Activated effector memory CD4-positive, alpha-beta T cell treated with Interleukin-2 at 50 U/mL for 16 hours (primary cell): ENCODE results near the gene COL4A4.
"Not testable (repeated sequence)": the region's sequence is repeated elsewhere in the genome, so short reads cannot be mapped to it uniquely, and the experiment has no call there.

Experiments used
- DNase-seq: peaks from one replicate; pipeline ENCODE4 v3.0.0-alpha.2; 2020

COL4A4 gene

GRCh38 chr2:227163998-227164762 is at the start of gene COL4A4, which contains the start of gene COL4A3:
Gene COL4A4 (minus strand): TSS chr2:227164205. CDS start chr2:227147483, 16,722 bp downstream.
Gene COL4A3 (plus strand): TSS chr2:227164624. CDS start chr2:227164727, 103 bp downstream.
- no peak for DNase-seq

- DNase-seq = no peak
Measured at GRCh38 chr2:227207573-227207972, 43.6 kb upstream of the COL4A4 start.

DNA sequence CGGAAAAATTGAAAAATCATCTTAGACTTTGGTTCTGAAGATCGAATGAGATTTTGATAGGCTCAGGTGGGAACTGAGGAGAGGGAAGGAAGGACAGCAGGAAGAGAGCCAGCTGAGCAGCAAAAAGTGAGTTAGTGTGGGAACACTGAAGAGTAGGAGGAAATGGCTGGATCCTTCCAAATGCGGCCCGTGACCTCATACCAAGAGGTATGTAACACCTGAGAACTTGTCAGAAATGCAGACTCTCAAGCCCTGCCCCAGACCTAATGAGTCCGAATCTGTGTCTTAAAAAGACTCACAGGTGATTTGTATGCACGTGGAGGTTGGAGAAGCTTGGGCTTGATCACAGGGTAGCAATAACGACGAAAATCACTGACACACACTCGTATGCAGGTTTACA is 42.4 kb upstream of the COL4A4 start:
- no peak for DNase-seq

- no peak for DNase-seq
Measured at GRCh38 chr2:227205701-227206100, 41.7 kb upstream of the COL4A4 start.

DNA sequence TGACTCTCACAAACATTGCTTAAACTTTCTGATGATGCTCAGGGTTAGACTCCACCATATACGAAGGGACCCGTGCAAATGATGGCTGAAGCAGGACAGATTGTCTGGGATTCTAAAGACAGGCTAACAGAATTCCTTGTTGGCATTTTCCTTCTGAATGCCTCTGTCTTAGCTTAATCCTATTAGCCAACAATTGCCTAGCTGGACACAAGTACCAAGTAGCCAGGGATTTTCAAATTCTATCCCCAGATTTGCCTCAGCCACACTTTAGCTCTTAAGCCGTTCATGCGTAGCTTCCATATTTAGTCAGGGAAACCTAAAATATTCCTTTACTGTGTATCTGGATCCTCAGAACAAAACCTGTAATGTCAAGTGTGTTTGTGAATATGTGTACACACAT is 40.4 kb upstream of the COL4A4 start:
- no peak for DNase-seq

DNA sequence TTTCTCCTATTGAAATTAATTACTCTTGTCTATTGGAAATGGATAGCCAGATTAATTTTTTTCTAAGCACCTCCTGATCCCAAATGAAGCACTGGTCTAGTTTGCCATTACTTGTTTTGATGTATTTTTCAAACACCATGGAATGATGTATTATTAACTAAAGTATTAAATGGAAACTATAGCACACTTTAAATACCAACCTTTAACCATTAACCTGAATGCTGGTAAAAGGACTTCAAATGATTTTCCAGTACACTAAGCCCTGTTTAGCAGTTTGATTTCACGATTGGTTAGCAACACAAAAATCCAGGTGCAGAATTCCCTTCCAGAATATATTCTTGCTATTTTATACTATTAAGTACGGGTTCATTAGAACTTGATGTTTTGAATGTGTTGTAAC is 37.8 kb upstream of the COL4A4 start:
- no peak for DNase-seq

DNA sequence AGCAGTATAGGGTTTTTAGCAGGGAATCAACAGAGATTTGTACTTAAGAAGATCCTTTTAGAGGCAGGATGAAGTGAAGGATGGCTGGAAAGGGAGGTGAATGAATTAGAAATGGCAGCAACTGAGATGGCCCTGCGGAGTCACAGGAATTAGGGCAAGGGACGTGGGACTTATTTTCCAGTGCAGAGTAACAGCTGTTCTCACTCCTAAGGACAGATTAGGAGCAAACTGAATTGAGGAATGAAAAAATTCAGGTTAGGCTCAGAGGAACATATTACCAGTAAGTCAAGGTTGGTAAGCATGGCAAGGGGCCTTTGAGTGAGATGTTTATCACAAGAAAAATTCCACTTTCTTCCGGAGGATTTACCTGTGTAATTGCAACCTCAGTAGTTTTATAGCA is 34.9 kb upstream of the COL4A4 start:
- no peak for DNase-seq

- DNase-seq = no peak
Measured at GRCh38 chr2:227194219-227194618, 30.2 kb upstream of the COL4A4 start.

GRCh38 chr2:227192491-227192890 is 28.5 kb upstream of the COL4A4 start:
- DNase-seq = no peak

DNA sequence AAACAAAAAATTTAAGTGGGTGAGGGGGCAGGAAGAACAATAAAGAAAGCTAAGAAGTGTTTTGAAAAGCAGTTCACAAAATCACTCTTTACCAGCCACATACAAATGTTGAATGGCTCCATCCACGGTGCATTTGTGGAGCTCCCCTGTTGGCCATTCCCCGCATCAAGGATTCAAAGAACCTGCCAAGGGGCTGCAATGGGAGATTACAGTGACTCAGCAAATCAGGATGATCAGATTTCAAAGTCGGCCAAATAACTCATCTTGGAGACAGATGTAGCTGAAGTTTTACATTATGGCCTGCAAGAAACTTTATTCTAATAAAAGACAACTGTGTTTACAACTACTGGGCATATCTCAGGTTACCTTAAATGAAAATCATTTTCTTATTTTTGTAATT is 27.4 kb upstream of the COL4A4 start:
- no peak for DNase-seq

DNA sequence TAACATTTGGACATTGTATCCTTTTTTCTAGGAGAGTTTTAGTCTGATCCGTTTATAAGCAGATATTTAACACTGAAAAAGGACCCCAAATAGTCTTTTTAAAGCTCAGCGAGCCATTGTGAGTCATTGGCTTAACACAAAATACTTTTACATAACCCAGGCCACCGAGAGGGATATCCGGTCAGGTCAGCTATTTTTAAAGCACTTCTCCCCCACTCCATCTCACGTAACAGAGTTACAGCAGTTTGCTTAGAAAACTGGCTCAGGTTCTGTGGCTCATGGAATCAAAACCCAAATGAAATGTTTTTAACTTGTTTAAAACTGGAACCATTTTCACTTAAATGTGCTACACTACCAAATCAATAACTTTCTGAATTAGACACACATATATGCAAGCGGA is 24.3 kb upstream of the COL4A4 start:
- no peak for DNase-seq

- DNase-seq = no peak
Measured at GRCh38 chr2:227186751-227187150, 22.7 kb upstream of the COL4A4 start.

DNA sequence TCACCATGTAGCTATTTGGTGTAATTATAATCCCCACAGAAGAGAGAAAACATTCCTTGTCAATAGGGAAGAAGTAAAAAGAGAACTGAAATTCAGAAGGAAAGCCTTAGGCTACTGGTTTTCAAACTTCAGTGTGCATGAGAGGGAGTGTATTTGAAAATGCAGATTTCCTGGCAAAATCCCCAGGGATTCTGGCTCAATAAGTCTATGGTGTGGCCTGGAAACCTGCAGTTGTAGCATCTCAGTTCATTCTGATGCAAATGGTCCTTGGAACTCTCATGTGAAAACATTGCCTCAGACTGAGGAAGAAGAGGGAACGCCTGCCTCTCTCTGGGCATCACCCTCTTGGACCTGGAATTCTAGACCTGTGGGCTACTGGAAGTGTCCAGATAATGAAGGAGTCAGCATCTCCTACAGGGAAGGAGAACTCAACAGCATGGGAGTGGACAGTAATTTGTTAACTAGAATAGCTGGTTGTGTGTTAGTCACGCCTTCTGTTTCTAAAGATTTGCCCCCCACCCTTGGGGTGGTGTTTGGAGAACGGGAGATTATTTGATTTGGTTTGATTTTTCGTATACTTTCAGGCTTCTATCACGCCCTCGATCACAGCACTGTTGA is 21.7 kb upstream of the COL4A4 start:
- no peak for DNase-seq

- DNase-seq = no peak
Measured at GRCh38 chr2:227183657-227184367, 19.8 kb upstream of the COL4A4 start.

DNA sequence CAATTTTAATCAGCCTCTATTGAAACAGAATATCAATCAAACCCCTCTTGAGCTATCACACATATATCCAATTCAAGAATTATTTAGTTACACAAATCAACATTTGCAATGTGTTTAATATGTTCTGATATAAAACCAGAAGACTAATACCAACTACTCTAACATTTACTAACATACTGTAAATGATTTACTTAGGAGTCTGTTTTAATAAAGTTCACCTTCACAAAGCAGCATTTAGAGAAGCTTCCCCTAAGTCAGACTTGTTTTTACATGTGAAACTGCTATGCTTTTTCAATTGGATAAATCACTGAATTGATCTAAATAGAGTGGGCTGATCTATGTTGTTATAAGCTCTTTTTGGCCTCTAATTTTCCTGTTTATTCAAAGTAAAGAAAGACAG is 18.8 kb upstream of the COL4A4 start:
- no peak for DNase-seq

DNA sequence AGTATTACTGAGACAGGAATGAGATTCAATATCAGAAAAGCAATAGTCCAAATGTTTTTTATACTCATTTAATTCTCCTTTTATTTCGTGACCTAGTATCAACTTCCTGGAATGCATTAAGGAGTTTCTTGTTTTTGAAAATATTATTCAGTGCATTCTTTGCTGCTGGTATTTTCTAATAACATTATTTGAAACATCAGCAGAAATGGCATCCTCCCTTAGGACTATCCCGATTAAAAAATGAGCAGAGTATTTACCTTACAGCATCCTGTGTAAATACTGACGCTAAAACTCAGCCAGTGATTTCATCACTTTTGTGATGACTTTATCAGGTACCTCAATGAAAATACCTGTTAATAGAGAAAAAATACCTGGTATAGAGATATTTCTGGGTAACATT is 16.8 kb upstream of the COL4A4 start:
- no peak for DNase-seq

GRCh38 chr2:227179988-227180685 is 16.1 kb upstream of the COL4A4 start:
- no peak for DNase-seq

- no peak for DNase-seq
Measured at GRCh38 chr2:227177592-227178336, 13.8 kb upstream of the COL4A4 start.

- not testable (repeated sequence) for DNase-seq
Measured at GRCh38 chr2:227171779-227172178, 7.8 kb upstream of the COL4A4 start.

DNA sequence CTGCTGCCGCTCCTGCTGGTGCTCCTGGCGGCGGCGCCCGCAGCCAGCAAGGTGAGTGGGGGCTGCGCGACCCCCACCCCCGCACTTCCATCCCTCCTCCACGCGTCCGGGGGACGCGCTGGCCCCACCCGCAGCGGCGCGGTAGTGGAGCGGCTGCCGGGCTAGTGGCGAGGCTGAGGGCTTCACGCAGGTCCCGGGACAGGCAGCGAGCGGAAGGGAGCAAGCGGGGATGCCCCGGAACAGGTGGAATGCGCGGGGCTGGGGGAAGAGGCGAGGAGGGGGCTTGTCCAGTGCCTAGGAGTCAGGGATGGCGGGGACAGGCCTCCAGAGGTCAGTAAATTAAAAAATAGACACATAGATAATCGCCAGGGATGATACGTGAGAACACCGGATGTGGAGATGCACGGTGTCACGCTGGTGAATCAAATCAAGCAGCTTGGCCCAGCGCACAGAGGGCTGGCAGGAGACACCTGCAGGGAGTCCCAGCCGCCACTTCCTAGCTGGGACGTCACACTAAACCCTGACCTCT is 822 bp upstream of the COL4A4 start:
- no peak for DNase-seq

DNA sequence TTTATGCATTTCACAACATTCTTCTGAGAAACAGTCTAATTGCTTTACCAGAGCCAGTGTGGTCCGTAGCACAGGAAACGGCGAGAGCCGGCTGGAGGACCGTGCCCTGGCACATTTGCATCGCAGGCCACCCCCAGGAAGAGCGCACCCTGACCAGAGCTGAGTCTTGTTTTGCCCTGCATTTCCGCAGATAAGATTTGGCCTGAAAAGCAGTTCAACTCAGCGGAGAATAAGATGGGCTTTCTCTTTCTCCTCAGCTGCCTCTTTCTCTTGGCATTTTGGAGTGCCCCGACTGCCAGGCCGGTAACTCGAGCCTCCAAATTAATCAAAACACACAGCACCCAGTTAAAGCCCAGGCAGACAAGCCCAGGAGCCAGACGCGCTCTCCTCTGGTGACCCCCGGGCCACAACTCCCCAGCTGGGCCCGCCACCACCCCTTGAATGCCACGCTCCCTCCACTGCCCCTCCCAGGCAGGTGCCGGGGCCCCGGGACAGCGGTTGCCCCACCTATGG is 464 bp downstream of the COL4A4 start:
- no peak for DNase-seq

DNA sequence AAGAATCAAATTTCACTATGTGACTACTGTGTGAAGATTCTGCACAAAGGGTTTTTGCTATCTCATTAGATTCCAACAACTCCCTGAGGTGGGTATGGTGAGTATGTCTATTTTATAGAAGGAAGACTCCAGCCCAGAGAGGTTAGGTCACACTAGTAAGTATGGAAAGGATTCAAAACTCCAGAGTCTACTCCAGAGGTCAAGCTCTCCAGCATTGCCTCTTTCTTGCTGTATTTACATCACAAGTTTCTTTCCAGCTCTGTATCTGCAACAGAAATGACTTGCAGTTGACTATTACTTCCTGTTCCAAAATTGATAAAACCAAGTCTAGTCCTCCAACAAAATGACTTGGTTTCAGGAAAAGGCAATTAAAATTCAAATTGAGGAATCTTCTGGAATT is 2.1 kb downstream of the COL4A4 start:
- no peak for DNase-seq
